Measurements from ENCODE around the gene KRT76. TPM values are rescaled to one million over a fixed set of nuclear protein-coding genes. Genes with fewer than 3 reads are reported as not detected.

The KRT76 gene
- total and polyA plus RNA-seq, 4 donors: not detected

- ATAC-seq (ENCODE audit: insufficient read depth, low FRiP score) (no peak), DNase-seq (no peak)
- Histone ChIP-seq H3K27me3 (ENCODE audit: control insufficient read depth in 3 of 3, insufficient read depth in 3 of 3, low read length in 2 of 3) (peaks cover 0 to 8% (median 2%) of the 10 kb centered on the region in 3 donors), H3K4me1 (ENCODE audit: control insufficient read depth in 5 of 5, insufficient read depth in 5 of 5, low read length in 5 of 5) (no peaks in the 10 kb centered on the region), H3K36me3 (ENCODE audit: control insufficient read depth in 4 of 4, insufficient read depth in 4 of 4, low read length in 4 of 4) (no peaks in the 10 kb centered on the region), H3K9me3 (ENCODE audit: control insufficient read depth in 4 of 4, insufficient read depth in 3 of 4, low read length in 3 of 4) (peaks cover 0 to 9% (median 0%) of the 10 kb centered on the region in 4 donors), H3K4me3 (no peak overlapping the region), H3K27ac (ENCODE audit: low read depth in 1 of 2, low read length in 1 of 2) (no peak overlapping the region), H3K9ac (ENCODE audit: insufficient read depth in 1 of 2, low read length in 2 of 2) (no peak overlapping the region)
- no peak for TF ChIP-seq CTCF (IDR thresholded peaks at IDR 0.05; ENCODE audit: control extremely low read depth, extremely low read depth)
- 89 to 93% methylated on average over 13 of the region's 13 CpGs for WGBS, 2 donors
Observed at GRCh38 chr12:52730383-52730782, 46.8 kb downstream of the KRT76 start.

- WGBS, 2 donors: 83 to 89% methylated on average over 10 of the region's 10 CpGs
- Histone ChIP-seq H3K36me3 (ENCODE audit: control insufficient read depth in 4 of 4, insufficient read depth in 4 of 4, low read length in 4 of 4) (no peaks in the 10 kb centered on the region), H3K27ac (ENCODE audit: low read depth in 1 of 2, low read length in 1 of 2) (no peak overlapping the region), H3K4me1 (ENCODE audit: control insufficient read depth in 5 of 5, insufficient read depth in 5 of 5, low read length in 5 of 5) (no peaks in the 10 kb centered on the region), H3K9me3 (ENCODE audit: control insufficient read depth in 4 of 4, insufficient read depth in 3 of 4, low read length in 3 of 4) (peaks cover 0 to 5% (median 0%) of the 10 kb centered on the region in 4 donors), H3K9ac (ENCODE audit: insufficient read depth in 1 of 2, low read length in 2 of 2) (no peak overlapping the region), H3K27me3 (ENCODE audit: control insufficient read depth in 3 of 3, insufficient read depth in 3 of 3, low read length in 2 of 3) (peaks cover 0 to 8% (median 2%) of the 10 kb centered on the region in 3 donors), H3K4me3 (no peak overlapping the region)
- ATAC-seq (ENCODE audit: insufficient read depth, low FRiP score) (no peak), DNase-seq (no peak)
- TF ChIP-seq CTCF (IDR thresholded peaks at IDR 0.05; ENCODE audit: control extremely low read depth, extremely low read depth): no peak
Observed at GRCh38 chr12:52729147-52729546, 48.0 kb downstream of the KRT76 start.

- no peak for ATAC-seq (ENCODE audit: insufficient read depth, low FRiP score)
- Histone ChIP-seq H3K27me3 (ENCODE audit: control insufficient read depth in 3 of 3, insufficient read depth in 3 of 3, low read length in 2 of 3) (peaks cover 0 to 8% (median 2%) of the 10 kb centered on the region in 3 donors), H3K27ac (ENCODE audit: low read depth in 1 of 2, low read length in 1 of 2) (no peak overlapping the region), H3K9me3 (ENCODE audit: control insufficient read depth in 4 of 4, insufficient read depth in 3 of 4, low read length in 3 of 4) (peaks cover 0 to 3% (median 0%) of the 10 kb centered on the region in 4 donors), H3K4me3 (no peak overlapping the region), H3K4me1 (ENCODE audit: control insufficient read depth in 5 of 5, insufficient read depth in 5 of 5, low read length in 5 of 5) (no peaks in the 10 kb centered on the region), H3K36me3 (ENCODE audit: control insufficient read depth in 4 of 4, insufficient read depth in 4 of 4, low read length in 4 of 4) (no peaks in the 10 kb centered on the region), H3K9ac (ENCODE audit: insufficient read depth in 1 of 2, low read length in 2 of 2) (no peak overlapping the region)
- no peak for TF ChIP-seq CTCF (IDR thresholded peaks at IDR 0.05; ENCODE audit: control extremely low read depth, extremely low read depth)
- DNase-seq: no peak
- 90 to 96% methylated on average over 2 of the region's 2 CpGs for WGBS, 2 donors
Observed at GRCh38 chr12:52728374-52728773, 48.8 kb downstream of the KRT76 start.

GRCh38 chr12:52727037-52727436, 50.1 kb downstream of the KRT76 start:
- H3K27ac ChIP-seq (ENCODE audit: low read depth in 1 of 2, low read length in 1 of 2): no peak overlapping the region
- WGBS, 2 donors: 76 to 90% methylated on average over 4 of the region's 4 CpGs
- no peak for ATAC-seq (ENCODE audit: insufficient read depth, low FRiP score)
- H3K9me3 ChIP-seq (ENCODE audit: control insufficient read depth in 4 of 4, insufficient read depth in 3 of 4, low read length in 3 of 4): peaks cover 0 to 4% (median 0%) of the 10 kb centered on the region in 4 donors
- DNase-seq: no peak
- no peak for TF ChIP-seq CTCF (IDR thresholded peaks at IDR 0.05; ENCODE audit: control extremely low read depth, extremely low read depth)
- peaks cover 0 to 8% (median 2%) of the 10 kb centered on the region in 3 donors for H3K27me3 ChIP-seq (ENCODE audit: control insufficient read depth in 3 of 3, insufficient read depth in 3 of 3, low read length in 2 of 3)
- no peak overlapping the region for H3K4me3 ChIP-seq
- H3K9ac ChIP-seq (ENCODE audit: insufficient read depth in 1 of 2, low read length in 2 of 2): no peak overlapping the region
- no peaks in the 10 kb centered on the region for H3K36me3 ChIP-seq (ENCODE audit: control insufficient read depth in 4 of 4, insufficient read depth in 4 of 4, low read length in 4 of 4)
- no peaks in the 10 kb centered on the region for H3K4me1 ChIP-seq (ENCODE audit: control insufficient read depth in 5 of 5, insufficient read depth in 5 of 5, low read length in 5 of 5)

Data from lung (tissue), 12 donors.